ENCODE data around the gene TCF23. TPM values are rescaled to one million over a fixed set of nuclear protein-coding genes. Genes with fewer than 3 reads are reported as not detected.

The TCF23 gene
- total and polyA plus RNA-seq, 12 donors: under 0.01 to 0.35 (median 0.08) TPM; not detected in 3

DNA sequence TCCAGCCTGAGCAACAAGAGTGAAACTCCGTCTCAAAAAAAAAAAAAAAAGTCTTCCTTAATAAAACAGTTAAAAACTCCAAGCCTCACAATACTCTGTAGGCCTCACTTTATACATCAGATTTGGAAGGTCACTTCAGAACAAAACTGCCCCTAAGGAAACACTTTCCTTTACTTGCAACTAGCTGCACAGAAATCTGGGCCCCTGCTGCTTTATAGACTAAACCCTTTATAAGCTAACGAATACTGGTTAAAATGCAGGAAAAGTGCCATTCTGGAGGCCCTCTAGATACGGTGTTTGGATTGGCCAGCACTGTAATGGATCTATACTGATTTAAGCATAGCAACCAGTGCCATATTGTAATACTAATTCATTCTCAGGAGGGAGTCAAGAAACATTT, 23.7 kb upstream of the TCF23 start:
- peaks cover 0 to 6% of the 10 kb centered on the region in 2 donors for H3K36me3 ChIP-seq (replicated peaks in 1 of 2)
- no peak overlapping the region for H3K4me3 ChIP-seq
- WGBS, 4 donors: 86 to 91% (median 86%) methylated on average over 3 of the region's 3 CpGs

DNA sequence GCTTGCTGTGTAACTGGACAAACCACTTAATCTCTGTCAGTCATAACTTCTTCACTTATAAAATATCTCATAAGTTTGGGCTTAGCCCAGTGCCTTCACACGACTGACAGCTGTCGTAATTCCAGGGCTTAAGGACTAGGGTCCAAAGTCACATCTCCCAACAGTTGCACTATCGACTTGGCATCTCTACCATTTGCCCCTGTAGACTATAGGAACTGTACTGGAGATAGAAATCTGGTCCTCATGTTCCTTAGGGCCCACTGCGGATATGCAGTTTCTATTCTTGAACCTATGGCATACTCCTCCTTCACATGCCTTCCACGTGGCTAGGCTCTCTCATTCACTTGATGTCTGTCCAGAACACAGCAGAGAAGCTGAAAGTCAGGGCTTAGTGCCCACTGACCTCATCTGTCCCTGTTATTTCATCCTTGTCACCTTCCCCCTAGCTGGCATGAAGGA, 22.5 kb upstream of the TCF23 start:
- TF ChIP-seq, protein P1, sequence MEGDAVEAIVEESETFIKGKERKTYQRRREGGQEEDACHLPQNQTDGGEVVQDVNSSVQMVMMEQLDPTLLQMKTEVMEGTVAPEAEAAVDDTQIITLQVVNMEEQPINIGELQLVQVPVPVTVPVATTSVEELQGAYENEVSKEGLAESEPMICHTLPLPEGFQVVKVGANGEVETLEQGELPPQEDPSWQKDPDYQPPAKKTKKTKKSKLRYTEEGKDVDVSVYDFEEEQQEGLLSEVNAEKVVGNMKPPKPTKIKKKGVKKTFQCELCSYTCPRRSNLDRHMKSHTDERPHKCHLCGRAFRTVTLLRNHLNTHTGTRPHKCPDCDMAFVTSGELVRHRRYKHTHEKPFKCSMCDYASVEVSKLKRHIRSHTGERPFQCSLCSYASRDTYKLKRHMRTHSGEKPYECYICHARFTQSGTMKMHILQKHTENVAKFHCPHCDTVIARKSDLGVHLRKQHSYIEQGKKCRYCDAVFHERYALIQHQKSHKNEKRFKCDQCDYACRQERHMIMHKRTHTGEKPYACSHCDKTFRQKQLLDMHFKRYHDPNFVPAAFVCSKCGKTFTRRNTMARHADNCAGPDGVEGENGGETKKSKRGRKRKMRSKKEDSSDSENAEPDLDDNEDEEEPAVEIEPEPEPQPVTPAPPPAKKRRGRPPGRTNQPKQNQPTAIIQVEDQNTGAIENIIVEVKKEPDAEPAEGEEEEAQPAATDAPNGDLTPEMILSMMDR (IDR thresholded peaks at IDR 0.05): no peak
- TF ChIP-seq POLR2A (IDR thresholded peaks at IDR 0.05): no peak
- peaks cover 0 to 18% of the 10 kb centered on the region in 2 donors for H3K36me3 ChIP-seq (replicated peaks in 1 of 2)
- H3K27me3 ChIP-seq: no peaks in the 10 kb centered on the region
- H3K4me3 ChIP-seq: no peak overlapping the region
- intact Hi-C loops (cut with DNase I): no loop called here
- no peaks in the 10 kb centered on the region for H3K4me1 ChIP-seq (replicated peaks in 1 of 2)
- no peak for DNase-seq
- 50 to 62% (median 57%) methylated on average over 5 of the region's 5 CpGs for WGBS, 4 donors
- no peak overlapping the region for H3K27ac ChIP-seq
- no peaks in the 10 kb centered on the region for H3K9me3 ChIP-seq (replicated peaks in 1 of 3)

More for the DNA sequence above, 23.7 kb upstream of the TCF23 start:
- DNase-seq: no peak
- no peak overlapping the region for H3K27ac ChIP-seq
- intact Hi-C loops (cut with DNase I): no loop called here
- H3K9me3 ChIP-seq (replicated peaks in 1 of 3): no peaks in the 10 kb centered on the region
- no peaks in the 10 kb centered on the region for H3K4me1 ChIP-seq (replicated peaks in 1 of 2)
- TF ChIP-seq, protein P1 (IDR thresholded peaks at IDR 0.05): no peak
- no peak for TF ChIP-seq POLR2A (IDR thresholded peaks at IDR 0.05)
- H3K27me3 ChIP-seq: no peaks in the 10 kb centered on the region

- TF ChIP-seq POLR2A (IDR thresholded peaks at IDR 0.05): no peak
- TF ChIP-seq, protein P1 (IDR thresholded peaks at IDR 0.05): no peak
- DNase-seq: no peak
- no peak overlapping the region for H3K4me3 ChIP-seq
- H3K27ac ChIP-seq: no peak overlapping the region
- H3K36me3 ChIP-seq (replicated peaks in 1 of 2): peaks cover 0 to 32% of the 10 kb centered on the region in 2 donors
- peaks cover under 1 to 7% of the 10 kb centered on the region in 2 donors for H3K4me1 ChIP-seq (replicated peaks in 1 of 2)
- H3K27me3 ChIP-seq: no peaks in the 10 kb centered on the region
- intact Hi-C loops (cut with DNase I): no loop called here
- no peaks in the 10 kb centered on the region for H3K9me3 ChIP-seq (replicated peaks in 1 of 3)
- 83 to 87% (median 84%) methylated on average over 8 to 9 of the region's 9 CpGs for WGBS, 4 donors
Observed at GRCh38 chr2:27127883-27128667, 20.7 kb upstream of the TCF23 start.

GRCh38 chr2:27128668-27129571, 19.9 kb upstream of the TCF23 start:
- Histone ChIP-seq H3K27ac (no peak overlapping the region), H3K9me3 (replicated peaks in 1 of 3) (no peaks in the 10 kb centered on the region), H3K36me3 (replicated peaks in 1 of 2) (peaks cover 0 to 32% of the 10 kb centered on the region in 2 donors), H3K4me1 (replicated peaks in 1 of 2) (peaks cover 8 to 15% of the 10 kb centered on the region in 2 donors), H3K27me3 (no peaks in the 10 kb centered on the region), H3K4me3 (no peak overlapping the region)
- 76 to 85% (median 81%) methylated on average over 10 to 11 of the region's 11 CpGs for WGBS, 4 donors
- intact Hi-C loops (cut with DNase I): no loop called here
- TF ChIP-seq, protein P1 (IDR thresholded peaks at IDR 0.05): no peak
- TF ChIP-seq POLR2A (IDR thresholded peaks at IDR 0.05): no peak
- DNase-seq: no peak

All from adrenal gland (tissue), 12 donors.